Measurements from ENCODE around the gene RRM1.
"Not testable (repeated sequence)": the region's sequence is repeated elsewhere in the genome, so short reads cannot be mapped to it uniquely, and the experiment has no call there.

The RRM1 gene

GRCh38 chr11:4146070-4146771 lies 51.6 kb downstream of the RRM1 start:
- no peak for DNase-seq

- no peak for DNase-seq
Measured at GRCh38 chr11:4146772-4147098, 52.1 kb downstream of the RRM1 start.

- DNase-seq, result no peak
Measured at GRCh38 chr11:4154503-4154902, 59.9 kb downstream of the RRM1 start.

GRCh38 chr11:4156571-4156970 lies 62.0 kb downstream of the RRM1 start:
- DNase-seq, result no peak

GRCh38 chr11:4158818-4159217 lies 64.2 kb downstream of the RRM1 start:
- not testable (repeated sequence) for DNase-seq

- no peak for DNase-seq
Measured at GRCh38 chr11:4161305-4161704, 66.7 kb downstream of the RRM1 start.

- no peak for DNase-seq
Measured at GRCh38 chr11:4164884-4165590, 70.4 kb downstream of the RRM1 start.

GRCh38 chr11:4167292-4167691 lies 72.7 kb downstream of the RRM1 start:
- DNase-seq, result no peak

- DNase-seq, result no peak
Measured at GRCh38 chr11:4167758-4168157, 73.2 kb downstream of the RRM1 start.

GRCh38 chr11:4175620-4176350 lies 81.2 kb downstream of the RRM1 start:
- not testable (repeated sequence) for DNase-seq

GRCh38 chr11:4178813-4179662 lies 84.4 kb downstream of the RRM1 start:
- no peak for DNase-seq

- no peak for DNase-seq
Measured at GRCh38 chr11:4180441-4181183, 86.0 kb downstream of the RRM1 start.

GRCh38 chr11:4181782-4182721 lies 87.5 kb downstream of the RRM1 start:
- DNase-seq, result no peak

GRCh38 chr11:4183410-4184057 lies 88.9 kb downstream of the RRM1 start:
- DNase-seq, result no peak

GRCh38 chr11:4184163-4184916 lies 89.7 kb downstream of the RRM1 start:
- no peak for DNase-seq

GRCh38 chr11:4185561-4185960 lies 91.0 kb downstream of the RRM1 start:
- no peak for DNase-seq

- DNase-seq, result no peak
Measured at GRCh38 chr11:4186464-4187054, 92.0 kb downstream of the RRM1 start.

- peak; percentile 11 for DNase-seq
Measured at GRCh38 chr11:4187055-4187988, 92.7 kb downstream of the RRM1 start.

Measured in DMS 273 treated with DMSO at 0.1 percent for 48 hours (cell line).